SKM-1 (cell line): ENCODE measurements around the gene SLC35F4.
"Not testable (repeated sequence)": the region's sequence is repeated elsewhere in the genome, so short reads cannot be mapped to it uniquely, and the experiment has no call there.

Source experiments
- DNase-seq: peaks from one replicate; lab custom pipeline; 2025; ENCODE audit not compliant: unreplicated experiment; lab: John Stamatoyannopoulos, UW

Gene SLC35F4

DNA sequence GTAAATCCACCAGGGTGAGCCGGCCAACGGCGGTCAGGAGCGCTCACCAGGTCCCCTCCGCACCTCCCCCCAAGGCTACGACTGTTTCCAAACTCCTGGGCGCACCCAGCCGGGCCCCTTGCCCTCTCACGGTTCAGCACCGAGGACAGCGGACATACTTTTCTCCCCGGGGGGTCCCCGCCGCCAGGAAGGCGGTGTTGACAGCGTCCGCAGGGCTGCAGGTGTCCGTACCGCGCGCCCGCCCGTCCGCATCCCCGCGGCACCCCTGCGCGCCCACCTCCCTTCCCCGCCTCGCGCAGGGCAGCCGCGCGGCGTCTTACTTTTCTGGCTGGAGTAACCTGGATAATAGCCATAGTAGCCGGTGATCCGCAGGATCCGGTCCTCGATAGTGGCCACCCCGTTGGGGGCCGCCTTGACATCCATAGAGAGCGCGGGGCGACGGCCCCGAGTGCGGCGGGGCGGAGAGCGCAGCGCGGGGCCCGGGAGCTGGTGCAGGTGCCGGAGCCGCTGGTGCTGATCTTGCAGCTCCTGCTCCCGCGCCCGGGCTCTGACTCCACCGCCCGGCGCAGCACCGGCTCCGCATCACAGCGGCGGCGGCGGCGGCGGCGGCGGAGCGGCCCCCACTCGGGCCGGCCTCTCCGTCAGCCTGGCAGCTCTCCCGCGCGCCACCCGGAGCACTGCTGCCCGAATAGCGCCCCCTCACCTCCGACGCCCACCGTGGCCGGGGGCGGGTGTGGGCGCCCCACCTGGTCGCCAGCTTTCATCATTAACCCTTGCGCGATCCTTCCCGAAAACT lies at the start of gene SLC35F4:
TSS of gene SLC35F4 (minus strand) at position 690 of the 796 bp plus-strand sequence.
- DNase-seq: no peak

DNA sequence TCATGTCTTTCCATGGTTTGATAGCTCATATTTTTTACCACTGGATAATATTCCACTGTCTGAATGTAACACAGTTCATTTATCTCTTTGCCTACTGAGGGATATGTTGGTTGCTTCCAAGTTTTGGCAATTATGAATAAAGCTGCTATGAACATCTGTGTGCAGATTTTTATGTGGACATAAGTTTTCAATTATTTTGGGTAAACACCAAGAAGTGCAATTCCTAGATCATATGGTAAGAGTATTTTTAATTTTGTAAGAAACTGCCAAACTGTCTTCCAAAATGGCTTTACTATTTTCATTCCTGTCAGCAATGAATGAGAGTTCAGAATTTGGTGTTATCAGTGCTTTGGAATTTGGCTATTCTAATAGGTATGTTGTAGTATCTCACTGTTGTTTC lies 43.7 kb upstream of the SLC35F4 start:
- no peak for DNase-seq

DNA sequence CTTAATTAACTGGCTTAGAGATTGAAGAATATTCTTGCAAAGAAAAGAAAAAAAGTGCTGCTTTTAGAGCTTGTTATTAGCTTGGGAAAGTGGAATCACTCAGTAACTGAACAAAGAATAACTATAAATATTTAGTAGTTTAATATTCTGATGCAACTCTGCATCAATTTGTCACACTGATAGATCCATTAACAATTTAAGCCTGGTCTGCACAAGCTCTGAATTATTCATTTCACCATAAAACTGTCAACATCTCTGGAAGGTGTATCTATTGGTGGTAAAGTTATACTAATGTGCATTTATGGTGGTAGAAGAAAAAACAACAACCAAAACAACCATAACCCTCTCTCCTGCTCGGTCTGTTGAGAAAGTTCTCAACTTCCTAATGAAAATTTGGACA lies 38.1 kb upstream of the SLC35F4 start:
- DNase-seq: no peak

- DNase-seq: no peak
Measured at GRCh38 chr14:57898837-57899572, 33.1 kb upstream of the SLC35F4 start.

DNA sequence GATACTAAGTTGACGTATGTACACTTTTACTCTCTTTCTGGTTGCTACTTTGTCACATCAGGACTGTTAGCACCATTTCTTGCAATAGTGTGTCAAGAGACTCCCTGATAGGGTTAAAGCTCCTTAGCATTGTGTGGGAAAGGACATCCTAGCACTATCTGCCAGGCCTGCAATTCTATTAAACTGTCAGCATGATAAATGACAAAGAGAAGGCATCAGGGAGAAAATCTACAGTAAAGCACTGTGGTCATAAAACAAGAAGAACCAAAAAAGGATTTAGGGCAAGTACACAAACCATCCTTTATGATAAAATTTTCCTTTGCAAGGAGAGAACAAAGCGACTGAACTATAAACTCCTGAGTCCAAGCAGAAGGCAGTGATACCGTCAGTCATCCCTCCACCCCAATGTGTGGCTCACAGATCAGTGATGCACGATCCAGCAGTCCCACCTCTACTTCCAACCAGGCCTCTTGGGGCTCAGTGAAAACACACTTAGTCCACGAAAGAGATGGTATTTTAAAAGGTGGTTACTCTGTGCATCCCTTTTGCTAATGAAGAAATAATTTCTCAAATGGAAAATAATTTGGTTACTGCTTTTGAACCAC lies 31.4 kb upstream of the SLC35F4 start:
- no peak for DNase-seq

- no peak for DNase-seq
Measured at GRCh38 chr14:57889245-57889644, 23.4 kb upstream of the SLC35F4 start.

GRCh38 chr14:57884175-57884574 lies 18.3 kb upstream of the SLC35F4 start:
- DNase-seq: no peak

- DNase-seq: no peak
Measured at GRCh38 chr14:57883061-57883460, 17.2 kb upstream of the SLC35F4 start.

- no peak for DNase-seq
Measured at GRCh38 chr14:57879516-57879915, 13.6 kb upstream of the SLC35F4 start.

- DNase-seq: no peak
Measured at GRCh38 chr14:57875985-57876384, 10.1 kb upstream of the SLC35F4 start.

DNA sequence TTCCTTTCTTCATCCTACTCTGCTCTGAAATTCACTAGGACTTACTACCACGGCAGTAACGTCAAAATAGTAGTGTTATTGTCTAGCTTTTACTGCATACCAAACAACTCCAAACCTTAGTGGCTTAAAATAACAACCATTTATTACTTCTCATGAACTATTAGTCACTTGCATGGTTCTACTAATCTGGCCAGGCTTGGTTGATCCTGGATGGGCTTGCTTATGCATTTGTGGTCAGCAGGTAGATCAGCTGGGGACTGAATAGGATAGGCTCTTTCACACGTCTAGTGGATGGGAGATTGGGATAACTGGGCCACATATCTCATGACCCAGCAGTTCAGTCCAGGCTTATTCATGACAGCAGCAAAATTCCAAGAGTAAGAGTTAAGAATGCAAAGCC lies 9.4 kb upstream of the SLC35F4 start:
- no peak for DNase-seq

- DNase-seq: no peak
Measured at GRCh38 chr14:57871459-57872080, 5.7 kb upstream of the SLC35F4 start.

DNA sequence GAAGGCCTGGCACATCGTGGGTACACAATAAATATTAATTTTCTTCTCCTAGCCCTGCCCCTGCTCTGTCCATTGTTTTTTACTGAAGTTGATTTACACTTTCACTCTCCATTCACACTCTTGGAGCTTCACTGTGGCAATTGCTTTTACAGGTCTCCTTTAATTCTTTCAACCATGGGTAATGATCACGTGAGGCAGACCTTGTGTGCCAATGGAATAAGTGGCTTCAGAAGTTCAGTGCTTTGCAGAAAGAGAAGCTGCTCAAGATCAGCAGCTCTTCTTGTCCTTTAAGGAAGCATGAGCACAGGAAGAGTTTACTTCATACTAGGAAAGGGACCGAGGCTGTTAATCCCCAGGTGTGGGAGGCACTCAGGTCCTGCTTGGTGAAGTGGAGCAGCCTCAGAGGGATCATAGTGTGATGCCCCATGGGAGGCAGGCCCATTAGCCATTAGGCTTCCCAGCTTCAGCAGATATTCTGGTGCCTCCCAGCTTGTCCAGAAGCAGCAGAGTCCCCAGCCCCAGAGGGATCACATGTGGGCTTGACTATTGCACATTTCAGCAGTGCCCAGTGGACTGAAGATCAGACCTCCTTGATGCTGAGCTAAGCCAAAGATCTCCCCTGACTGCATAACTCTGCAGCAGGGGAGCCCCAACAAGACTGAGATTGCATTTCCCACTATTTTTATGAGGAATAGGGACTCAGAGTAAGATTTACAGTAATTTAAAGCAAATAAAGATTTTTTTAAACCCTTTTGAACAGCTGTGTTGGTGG lies 5.0 kb upstream of the SLC35F4 start:
- no peak for DNase-seq

- DNase-seq: no peak
Measured at GRCh38 chr14:57869617-57870016, 3.7 kb upstream of the SLC35F4 start.

GRCh38 chr14:57866199-57866705 lies 360 bp upstream of the SLC35F4 start:
- no peak for DNase-seq

- DNase-seq: no peak
Measured at GRCh38 chr14:57865066-57865402, 858 bp downstream of the SLC35F4 start.

DNA sequence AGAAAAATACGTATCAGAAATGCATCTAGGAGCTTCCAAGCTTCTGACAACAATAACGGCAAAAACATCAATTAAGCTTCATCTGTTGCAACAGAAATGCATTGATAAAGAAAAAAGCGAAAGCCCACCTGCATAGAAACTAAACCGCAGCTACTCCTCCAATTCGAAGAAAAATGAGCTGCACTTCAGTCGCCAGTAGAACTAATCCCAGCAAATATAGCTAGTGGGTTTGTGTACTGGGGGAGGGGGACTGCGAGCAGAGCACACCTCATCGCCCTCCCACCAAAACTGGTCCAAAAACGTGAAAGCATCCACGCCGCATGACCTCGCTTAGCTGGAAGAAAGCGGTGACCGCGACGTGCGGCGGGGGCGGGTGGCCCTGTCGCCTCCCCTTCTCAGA lies 1.2 kb downstream of the SLC35F4 start:
- DNase-seq: no peak

- no peak for DNase-seq
Measured at GRCh38 chr14:57863471-57863870, 2.4 kb downstream of the SLC35F4 start.

GRCh38 chr14:57855666-57856065 lies 10.2 kb downstream of the SLC35F4 start:
- DNase-seq: not testable (repeated sequence)

GRCh38 chr14:57854571-57854970 lies 11.3 kb downstream of the SLC35F4 start:
- DNase-seq: no peak

DNA sequence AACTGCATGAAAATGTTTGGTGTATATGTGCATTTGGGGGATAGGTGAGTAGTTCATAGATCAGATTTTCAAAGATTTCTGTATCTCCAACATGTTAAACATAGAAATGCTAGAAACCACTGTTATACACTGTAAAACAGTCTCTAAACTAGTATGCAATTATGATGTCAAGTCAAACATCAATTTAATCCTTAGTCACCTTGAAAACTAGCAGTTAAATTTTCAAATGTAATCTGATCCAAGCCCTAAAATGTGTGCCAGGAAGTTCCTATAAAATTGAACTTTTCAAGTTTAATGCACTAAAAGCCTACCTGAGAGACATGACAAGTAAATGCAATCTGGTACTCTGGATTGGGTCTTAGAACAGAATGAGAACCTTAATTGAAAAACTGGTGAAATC lies 14.5 kb downstream of the SLC35F4 start:
- DNase-seq: no peak
